ENCODE results near the gene ATAD3C. TPM values are rescaled to one million over a fixed set of nuclear protein-coding genes. Genes with fewer than 3 reads are reported as not detected.

The ATAD3C gene
- total and polyA plus RNA-seq, 2 donors (not counting 1 experiment from before 2014, with no cell fraction given): 0.17 TPM; not detected in 1

DNA sequence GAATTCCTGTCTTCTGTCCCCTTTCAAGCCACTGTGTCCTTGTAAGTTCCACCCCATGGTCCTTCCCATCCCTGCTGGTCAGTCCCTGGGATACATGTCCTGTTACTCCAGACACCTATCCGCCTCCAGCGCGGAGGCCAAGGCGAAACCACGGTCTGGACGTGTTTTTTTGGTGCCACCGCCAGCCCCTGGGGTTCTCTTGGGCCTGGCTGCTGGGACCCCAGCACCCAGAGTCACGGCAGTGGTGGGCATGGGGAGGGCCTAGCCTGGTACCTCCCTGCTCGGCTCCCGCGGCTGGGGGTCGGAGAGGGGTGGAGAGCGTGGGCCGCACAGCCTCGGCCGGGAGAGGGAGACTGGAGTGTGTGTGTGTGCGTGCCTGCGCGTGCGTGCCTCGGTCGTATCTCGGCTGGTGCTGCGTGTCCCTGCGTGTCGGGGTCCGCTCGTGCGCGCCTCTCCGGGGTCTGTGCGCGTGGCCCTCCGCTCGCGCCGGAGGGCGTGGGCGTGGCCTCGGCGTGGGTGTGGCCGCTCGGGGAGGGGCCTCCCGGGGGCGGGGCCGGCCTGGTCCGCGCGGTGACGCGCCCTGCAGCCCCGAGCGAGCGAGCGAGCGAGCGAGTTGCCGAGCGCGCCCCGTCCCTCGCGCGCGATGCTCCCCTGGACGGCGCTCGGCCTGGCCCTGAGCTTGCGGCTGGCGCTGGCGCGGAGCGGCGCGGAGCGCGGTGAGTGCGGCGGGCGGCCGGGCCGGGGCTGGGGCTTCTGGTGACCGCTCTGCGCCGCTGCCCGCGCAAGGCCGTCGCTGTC lies 14.2 kb upstream of the ATAD3C start, which contains the start of gene VWA1:
VWA1 (plus strand) TSS at position 585 of the 798 bp plus-strand sequence; CDS start at position 644, 59 bp downstream.
- H3K27me3 ChIP-seq (ENCODE audit: control insufficient read depth, insufficient read depth, low read length): no peaks in the 10 kb centered on the region
- peak within 1 kb of the TSS in 3 of 4 experiments; percentile 6 to 49 (median 23) for H3K4me3 ChIP-seq (replicated peaks in 1 of 4; ENCODE audit: control extremely low read depth in 1 of 4, insufficient read depth in 1 of 4, low read depth in 3 of 4, low read length in 4 of 4)
- H3K36me3 ChIP-seq (ENCODE audit: control insufficient read depth, insufficient read depth, low read length): no peaks in the 10 kb centered on the region
- peak; percentile 53 to 71 for DNase-seq (ENCODE audit: low read depth in 2 of 2)
- no peaks in the 10 kb centered on the region for H3K9me3 ChIP-seq (ENCODE audit: control insufficient read depth, insufficient read depth, low read depth, low read length)
- H4K20me1 ChIP-seq (ENCODE audit: control insufficient read depth, extremely low read depth, insufficient read depth, low read length): no peaks in the 10 kb centered on the region
- H3K79me2 ChIP-seq (ENCODE audit: control insufficient read depth, insufficient read depth, low read length): no peaks in the 10 kb centered on the region
- peaks cover 24% of the 10 kb centered on the region for H3K4me1 ChIP-seq (ENCODE audit: control insufficient read depth, extremely low read depth, insufficient read depth, low read length)
- H2AFZ ChIP-seq (ENCODE audit: low read length): peak within 1 kb of the TSS; percentile 61
- H3K4me2 ChIP-seq (ENCODE audit: extremely low read depth, insufficient read depth, low read length): peak within 1 kb of the TSS; percentile 76
- no peak for TF ChIP-seq EZH2 (IDR thresholded peaks at IDR 0.05; ENCODE audit: low read length, missing control alignments)
- TF ChIP-seq, protein P1, sequence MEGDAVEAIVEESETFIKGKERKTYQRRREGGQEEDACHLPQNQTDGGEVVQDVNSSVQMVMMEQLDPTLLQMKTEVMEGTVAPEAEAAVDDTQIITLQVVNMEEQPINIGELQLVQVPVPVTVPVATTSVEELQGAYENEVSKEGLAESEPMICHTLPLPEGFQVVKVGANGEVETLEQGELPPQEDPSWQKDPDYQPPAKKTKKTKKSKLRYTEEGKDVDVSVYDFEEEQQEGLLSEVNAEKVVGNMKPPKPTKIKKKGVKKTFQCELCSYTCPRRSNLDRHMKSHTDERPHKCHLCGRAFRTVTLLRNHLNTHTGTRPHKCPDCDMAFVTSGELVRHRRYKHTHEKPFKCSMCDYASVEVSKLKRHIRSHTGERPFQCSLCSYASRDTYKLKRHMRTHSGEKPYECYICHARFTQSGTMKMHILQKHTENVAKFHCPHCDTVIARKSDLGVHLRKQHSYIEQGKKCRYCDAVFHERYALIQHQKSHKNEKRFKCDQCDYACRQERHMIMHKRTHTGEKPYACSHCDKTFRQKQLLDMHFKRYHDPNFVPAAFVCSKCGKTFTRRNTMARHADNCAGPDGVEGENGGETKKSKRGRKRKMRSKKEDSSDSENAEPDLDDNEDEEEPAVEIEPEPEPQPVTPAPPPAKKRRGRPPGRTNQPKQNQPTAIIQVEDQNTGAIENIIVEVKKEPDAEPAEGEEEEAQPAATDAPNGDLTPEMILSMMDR (conservative IDR thresholded peaks at IDR 0.05 in 1 of 2, IDR thresholded peaks at IDR 0.05 in 1 of 2; ENCODE audit: low read depth in 1 of 2, low read length in 2 of 2): no peak
- no peak within 1 kb of the TSS for H3K9ac ChIP-seq (ENCODE audit: insufficient read depth, low read length)
- no peak within 1 kb of the TSS for H3K27ac ChIP-seq (ENCODE audit: insufficient read depth, low read length)

GRCh38 chr1:1435911-1436629 lies 13.4 kb upstream of the ATAD3C start:
- Histone ChIP-seq H3K9me3 (ENCODE audit: control insufficient read depth, insufficient read depth, low read depth, low read length) (no peaks in the 10 kb centered on the region), H3K27ac (ENCODE audit: insufficient read depth, low read length) (no peak overlapping the region), H3K79me2 (ENCODE audit: control insufficient read depth, insufficient read depth, low read length) (no peaks in the 10 kb centered on the region), H3K27me3 (ENCODE audit: control insufficient read depth, insufficient read depth, low read length) (no peaks in the 10 kb centered on the region), H3K36me3 (ENCODE audit: control insufficient read depth, insufficient read depth, low read length) (no peaks in the 10 kb centered on the region), H3K4me3 (replicated peaks in 1 of 4; ENCODE audit: control extremely low read depth in 1 of 4, insufficient read depth in 1 of 4, low read depth in 3 of 4, low read length in 4 of 4) (peak overlapping the region in 3 of 4 experiments; percentile 6 to 49 (median 23)), H4K20me1 (ENCODE audit: control insufficient read depth, extremely low read depth, insufficient read depth, low read length) (no peaks in the 10 kb centered on the region), H3K4me2 (ENCODE audit: extremely low read depth, insufficient read depth, low read length) (peak overlapping the region; percentile 59), H3K4me1 (ENCODE audit: control insufficient read depth, extremely low read depth, insufficient read depth, low read length) (peaks cover 20% of the 10 kb centered on the region), H2AFZ (ENCODE audit: low read length) (no peak overlapping the region), H3K9ac (ENCODE audit: insufficient read depth, low read length) (no peak overlapping the region)
- DNase-seq (ENCODE audit: low read depth in 2 of 2): no peak
- no peak for TF ChIP-seq EZH2 (IDR thresholded peaks at IDR 0.05; ENCODE audit: low read length, missing control alignments)
- TF ChIP-seq, protein P1 (conservative IDR thresholded peaks at IDR 0.05 in 1 of 2, IDR thresholded peaks at IDR 0.05 in 1 of 2; ENCODE audit: low read depth in 1 of 2, low read length in 2 of 2): no peak

DNA sequence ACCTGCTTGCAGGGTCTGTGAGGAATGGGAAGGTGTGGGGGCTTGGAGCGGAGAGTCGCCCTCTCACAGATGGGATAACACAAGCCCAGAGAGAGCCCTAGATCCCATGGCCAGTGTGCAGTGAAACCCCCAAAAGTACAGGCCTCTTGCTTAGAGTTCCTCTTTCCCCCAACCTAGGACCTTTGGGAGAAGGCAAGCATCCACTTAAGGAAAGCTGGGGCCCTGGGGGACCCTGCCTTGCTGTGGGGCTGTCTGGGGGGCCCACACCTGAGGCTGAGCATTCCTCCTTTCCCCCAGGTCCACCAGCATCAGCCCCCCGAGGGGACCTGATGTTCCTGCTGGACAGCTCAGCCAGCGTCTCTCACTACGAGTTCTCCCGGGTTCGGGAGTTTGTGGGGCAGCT lies 12.9 kb upstream of the ATAD3C start:
- Histone ChIP-seq H3K9ac (ENCODE audit: insufficient read depth, low read length) (no peak overlapping the region), H3K4me2 (ENCODE audit: extremely low read depth, insufficient read depth, low read length) (no peak overlapping the region), H3K27me3 (ENCODE audit: control insufficient read depth, insufficient read depth, low read length) (no peaks in the 10 kb centered on the region), H3K36me3 (ENCODE audit: control insufficient read depth, insufficient read depth, low read length) (no peaks in the 10 kb centered on the region), H3K4me1 (ENCODE audit: control insufficient read depth, extremely low read depth, insufficient read depth, low read length) (peaks cover 20% of the 10 kb centered on the region), H3K4me3 (replicated peaks in 1 of 4; ENCODE audit: control extremely low read depth in 1 of 4, insufficient read depth in 1 of 4, low read depth in 3 of 4, low read length in 4 of 4) (no peak overlapping the region), H4K20me1 (ENCODE audit: control insufficient read depth, extremely low read depth, insufficient read depth, low read length) (no peaks in the 10 kb centered on the region), H3K79me2 (ENCODE audit: control insufficient read depth, insufficient read depth, low read length) (no peaks in the 10 kb centered on the region), H3K27ac (ENCODE audit: insufficient read depth, low read length) (no peak overlapping the region), H2AFZ (ENCODE audit: low read length) (no peak overlapping the region), H3K9me3 (ENCODE audit: control insufficient read depth, insufficient read depth, low read depth, low read length) (no peaks in the 10 kb centered on the region)
- TF ChIP-seq, protein P1 (conservative IDR thresholded peaks at IDR 0.05 in 1 of 2, IDR thresholded peaks at IDR 0.05 in 1 of 2; ENCODE audit: low read depth in 1 of 2, low read length in 2 of 2): no peak
- no peak for TF ChIP-seq EZH2 (IDR thresholded peaks at IDR 0.05; ENCODE audit: low read length, missing control alignments)
- no peak for DNase-seq (ENCODE audit: low read depth in 2 of 2)
